HG02610 (cell line): Measurements from ENCODE around the gene PRDM11.
"Not testable (repeated sequence)": the region's sequence is repeated elsewhere in the genome, so short reads cannot be mapped to it uniquely, and the experiment has no call there.

ENCODE experiments used
- ATAC-seq: cut with Tn5 transposase; IDR thresholded peaks from one replicate; pipeline ENCODE4 v1.9.1; 2021; ENCODE audit warnings: mild to moderate bottlenecking, moderate library complexity; ENCODE audit not compliant: unreplicated experiment

PRDM11 gene

DNA sequence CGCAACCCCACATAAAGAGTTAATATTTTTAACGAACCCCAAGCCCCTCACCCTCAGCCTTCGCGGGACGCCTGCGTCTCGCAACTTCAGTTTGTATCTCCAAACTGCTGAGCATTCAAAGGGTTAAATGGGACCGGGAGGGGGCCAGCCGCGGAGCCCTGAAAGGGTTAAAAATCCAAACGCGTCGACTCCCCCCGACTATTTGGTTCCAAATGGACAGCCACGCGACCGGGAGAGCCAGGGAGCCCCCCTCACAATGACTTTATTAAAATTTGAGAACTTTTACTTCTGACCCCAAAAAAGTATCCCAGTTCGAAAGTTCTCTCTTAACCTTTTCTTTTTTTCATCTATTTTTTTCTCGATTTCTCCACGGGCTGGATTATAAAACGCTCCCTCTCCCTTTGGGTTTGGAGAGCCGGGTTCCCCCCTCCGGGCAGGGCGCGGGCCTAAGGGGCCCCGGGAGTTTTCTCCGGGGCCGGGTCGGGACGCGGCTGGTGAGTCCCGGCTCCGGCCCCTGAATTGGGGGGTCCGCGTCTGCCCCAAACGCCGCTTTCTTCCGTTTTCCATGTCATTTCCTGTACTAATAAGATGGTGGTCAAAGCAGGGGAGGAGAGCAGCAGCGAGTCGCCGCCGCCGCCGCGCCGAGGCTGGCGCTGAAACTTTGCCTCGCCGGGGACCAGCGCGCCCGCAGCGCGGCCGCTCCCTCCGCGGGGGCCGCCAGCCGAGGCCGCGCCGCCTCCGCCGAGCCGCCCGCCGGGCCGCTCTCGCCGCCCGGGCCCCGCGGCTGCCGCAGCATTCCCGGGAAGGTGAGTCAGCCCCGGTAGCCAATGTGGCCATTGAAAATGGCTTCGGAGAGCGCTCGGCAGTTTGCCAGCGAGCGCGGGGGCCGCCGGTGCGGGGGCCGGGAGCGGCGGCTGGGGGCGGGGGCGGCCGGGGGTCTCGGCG lies at the start of gene PRDM11:
Gene PRDM11 (plus strand): TSS at position 568 of the 945 bp plus-strand sequence. CDS start 35,128 bp downstream, outside the sequence.
- peak; percentile 20 for ATAC-seq

DNA sequence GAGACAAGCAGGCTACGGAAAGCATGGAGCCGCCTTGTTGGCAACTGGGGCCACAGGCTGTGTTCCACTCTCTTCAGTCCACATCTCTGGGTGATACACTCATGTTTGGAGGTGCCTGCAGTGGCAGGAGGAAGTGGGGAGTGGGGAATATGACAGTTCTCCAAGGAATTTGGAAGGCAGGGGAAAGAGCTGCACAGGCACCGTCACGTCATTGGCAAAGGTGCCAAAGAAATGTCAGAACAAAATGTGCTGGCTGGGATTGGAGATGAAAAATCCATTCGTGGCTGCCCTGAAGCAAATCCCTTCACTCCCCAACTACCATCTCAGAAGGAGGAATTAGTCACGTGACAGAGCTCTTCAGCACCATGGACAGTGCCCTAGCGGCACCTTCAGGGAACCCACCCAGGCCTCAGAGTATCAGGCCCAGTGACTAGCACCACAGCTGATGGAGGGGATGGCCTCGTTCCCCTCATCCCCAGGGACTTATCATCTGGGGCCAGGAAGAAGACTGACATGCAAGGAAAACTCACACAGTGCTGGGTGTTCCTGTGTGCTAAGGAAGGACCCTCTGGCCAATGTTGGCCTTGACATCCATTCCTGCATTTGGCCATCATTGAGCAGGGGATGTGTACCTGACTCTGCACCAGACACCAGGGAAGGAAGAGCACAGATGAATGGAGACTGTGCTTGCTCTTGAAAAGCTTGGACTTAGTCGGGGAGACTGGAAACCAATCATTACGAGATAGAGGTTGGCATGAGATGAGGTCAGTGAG lies 48.5 kb upstream of the PRDM11 start:
- ATAC-seq, result no peak

DNA sequence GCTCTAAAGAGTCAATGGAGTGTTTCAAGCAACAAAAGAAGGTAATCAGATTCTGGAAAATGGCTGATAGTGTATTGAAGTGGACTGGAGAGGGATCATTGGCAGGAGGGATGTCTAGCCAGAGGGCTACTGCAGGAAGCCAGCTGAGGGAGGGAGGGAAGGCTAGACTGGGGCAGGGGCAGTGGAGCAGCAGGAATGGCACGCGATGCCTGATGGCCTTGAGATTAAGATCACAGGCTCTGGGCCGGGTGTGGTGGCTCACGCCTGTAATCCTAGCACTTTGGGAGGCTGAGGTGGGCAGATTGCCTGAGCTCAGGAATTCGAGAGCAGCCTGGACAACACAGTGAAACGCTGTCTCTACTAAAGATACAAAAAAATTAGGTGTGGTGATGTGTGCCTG lies 47.5 kb upstream of the PRDM11 start:
- ATAC-seq, result no peak

DNA sequence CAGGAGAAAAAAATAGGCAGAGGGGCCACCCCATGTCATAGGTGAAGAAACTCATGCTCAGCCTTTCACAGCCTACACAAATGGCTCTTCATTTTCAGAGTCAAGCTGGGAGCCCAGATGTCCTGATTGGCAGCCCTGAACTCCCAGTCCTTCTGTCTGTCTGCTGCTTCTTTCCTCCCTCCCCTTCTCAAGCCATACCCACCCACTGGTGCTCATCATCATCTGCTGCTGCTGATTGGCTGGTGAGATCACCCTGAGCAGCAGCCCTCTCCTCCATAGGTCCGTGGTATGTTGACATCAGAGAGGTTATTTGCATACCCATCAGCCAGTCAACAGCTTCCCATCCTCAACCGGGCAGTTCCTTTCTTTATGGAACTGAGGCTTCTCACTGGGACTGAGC lies 46.1 kb upstream of the PRDM11 start:
- ATAC-seq, result no peak

DNA sequence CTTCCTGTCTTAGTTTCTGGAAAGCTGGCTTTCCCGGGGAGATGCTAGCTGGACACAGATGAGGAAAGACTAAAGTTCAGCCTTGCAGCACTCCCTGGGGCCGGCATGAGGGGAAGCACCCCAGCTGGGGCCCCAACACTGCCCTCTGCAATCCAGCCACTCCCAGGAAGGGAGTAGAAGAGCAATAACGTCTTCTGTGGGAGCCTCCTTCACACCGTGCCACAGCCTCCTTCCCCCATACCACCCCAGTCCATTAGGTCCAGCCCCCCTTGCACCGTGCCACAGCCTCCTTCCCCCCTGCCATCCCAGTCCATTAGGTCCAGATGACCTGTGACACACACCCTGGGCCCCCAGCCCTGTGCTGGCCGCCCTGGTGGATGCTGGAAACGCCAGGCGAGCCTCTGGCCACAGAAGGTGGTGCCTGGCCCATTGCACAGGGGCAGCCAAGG lies 44.1 kb upstream of the PRDM11 start:
- no peak for ATAC-seq

DNA sequence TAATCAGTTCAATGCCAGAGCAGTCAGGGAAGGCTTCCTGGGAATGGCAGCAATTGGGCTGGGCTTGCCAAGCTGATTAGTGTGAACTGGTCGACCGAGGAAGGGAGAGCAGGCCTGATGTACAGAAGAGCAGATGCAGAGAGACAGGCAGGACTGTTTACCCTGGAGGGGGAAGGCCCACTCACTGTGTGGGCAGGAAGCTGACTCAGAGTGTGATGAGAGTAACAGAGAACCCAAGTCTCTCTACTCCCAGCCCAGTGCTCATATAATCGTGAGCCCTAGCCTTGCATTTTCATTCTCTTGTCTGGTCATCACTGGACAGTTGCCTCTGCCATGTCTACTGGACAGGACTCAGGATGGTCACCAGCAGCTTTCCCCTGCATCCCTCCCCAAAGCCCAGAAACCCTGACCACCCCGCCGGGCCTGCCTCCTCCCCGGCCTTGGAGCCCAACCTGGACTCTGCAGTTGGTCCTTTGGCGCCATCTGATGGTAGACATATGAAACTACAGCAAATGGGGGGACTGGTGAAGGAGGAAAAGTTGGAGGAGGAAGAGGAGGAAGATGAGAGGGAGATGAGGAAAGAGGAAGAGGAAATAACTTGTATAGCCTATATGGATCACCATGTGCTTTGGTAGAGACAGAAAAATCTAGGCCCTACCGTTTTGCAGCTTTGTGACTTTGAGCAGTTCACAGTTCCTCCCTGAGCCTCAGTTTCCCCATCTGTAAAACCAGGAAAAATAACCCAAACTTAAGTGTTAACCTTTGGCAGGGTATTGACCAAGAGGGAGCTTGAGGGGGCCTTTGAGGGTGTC lies 43.4 kb upstream of the PRDM11 start:
- peak; percentile 85 for ATAC-seq

DNA sequence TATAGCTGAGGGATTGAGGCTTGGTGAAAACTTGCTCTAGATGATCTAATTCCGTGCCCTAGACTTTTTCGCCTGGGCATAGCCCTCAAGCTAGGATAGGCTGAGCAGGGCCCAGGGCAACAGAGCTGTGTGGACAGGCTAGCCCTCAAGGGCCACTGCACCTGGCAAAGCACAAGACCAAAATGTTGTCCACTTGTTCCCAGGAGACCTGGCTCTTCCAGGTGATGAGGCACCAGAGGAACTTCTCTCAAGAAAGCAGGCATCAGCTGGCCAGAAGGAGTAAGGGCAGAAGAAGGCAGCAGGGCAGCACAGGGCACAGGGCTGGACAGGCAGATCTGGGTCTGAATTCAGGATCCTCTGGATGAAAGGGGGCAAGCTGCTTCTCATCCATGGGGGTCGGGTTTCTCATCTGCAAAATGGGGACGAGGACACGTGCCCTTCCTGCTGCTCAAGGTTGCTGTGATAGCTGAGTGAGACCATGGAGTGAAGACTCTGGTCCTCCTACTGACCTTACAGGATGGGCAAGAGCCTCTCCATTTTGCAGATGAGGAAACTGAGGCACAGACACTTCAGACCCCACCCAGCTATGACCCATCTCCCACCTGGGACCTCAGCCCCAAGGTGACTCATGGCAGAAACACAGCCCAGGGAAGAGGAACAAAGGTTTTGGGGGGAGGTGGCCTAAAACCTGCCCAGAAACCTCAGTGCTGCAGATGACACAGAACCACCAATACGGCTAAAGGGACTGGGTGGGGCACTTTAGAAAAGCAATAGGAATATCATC lies 42.2 kb upstream of the PRDM11 start:
- no peak for ATAC-seq

DNA sequence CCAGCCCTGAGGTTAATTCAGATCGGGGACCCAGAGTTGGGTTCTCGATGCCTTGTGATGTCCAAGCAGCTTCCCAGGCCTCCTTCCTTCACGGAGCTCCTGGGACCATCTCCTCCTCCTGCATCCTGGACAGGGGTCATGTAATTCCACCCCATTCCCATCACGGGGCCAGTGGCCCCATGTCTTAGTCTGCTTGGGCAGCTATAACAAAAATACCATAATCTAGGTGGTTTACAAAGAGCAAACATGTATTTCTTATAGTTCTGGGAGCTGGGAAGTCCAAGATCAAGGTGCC lies 41.7 kb upstream of the PRDM11 start:
- ATAC-seq, result no peak

DNA sequence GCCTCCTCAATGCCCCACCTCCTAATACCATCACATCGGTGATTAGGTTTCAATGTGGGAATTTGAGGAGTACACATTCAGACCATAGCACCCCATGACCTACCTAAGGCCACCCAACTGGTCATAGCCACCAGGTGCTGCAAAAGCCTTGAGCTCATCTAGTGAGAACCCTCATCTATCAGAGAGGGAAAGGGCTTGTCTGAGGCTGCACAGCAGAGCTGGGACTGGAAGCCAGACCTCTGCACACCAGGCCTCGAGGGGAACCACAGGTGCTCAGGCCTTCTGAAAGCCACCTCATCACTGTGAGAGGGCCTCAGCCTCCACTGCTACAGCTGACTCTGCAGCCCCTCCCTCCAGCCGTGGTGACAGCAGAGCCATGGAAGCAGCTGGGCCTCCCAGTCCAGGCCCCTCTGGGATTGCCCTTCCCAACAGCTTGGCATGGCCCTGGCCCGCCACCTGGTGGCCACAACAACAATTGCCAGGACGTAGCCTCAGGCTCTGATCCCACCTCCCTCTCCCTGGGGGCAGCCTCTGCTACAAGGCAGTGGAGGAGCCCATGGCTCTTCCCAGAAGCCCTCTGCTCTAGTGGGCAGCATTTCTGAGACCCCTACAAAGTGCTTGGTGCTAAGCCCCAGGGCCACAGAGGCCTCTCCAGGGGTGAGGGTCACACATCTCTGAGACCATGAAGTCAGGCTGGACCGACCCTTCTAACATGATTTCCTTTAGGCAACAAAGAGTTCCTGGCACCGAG lies 41.0 kb upstream of the PRDM11 start:
- ATAC-seq, result peak; percentile 56

DNA sequence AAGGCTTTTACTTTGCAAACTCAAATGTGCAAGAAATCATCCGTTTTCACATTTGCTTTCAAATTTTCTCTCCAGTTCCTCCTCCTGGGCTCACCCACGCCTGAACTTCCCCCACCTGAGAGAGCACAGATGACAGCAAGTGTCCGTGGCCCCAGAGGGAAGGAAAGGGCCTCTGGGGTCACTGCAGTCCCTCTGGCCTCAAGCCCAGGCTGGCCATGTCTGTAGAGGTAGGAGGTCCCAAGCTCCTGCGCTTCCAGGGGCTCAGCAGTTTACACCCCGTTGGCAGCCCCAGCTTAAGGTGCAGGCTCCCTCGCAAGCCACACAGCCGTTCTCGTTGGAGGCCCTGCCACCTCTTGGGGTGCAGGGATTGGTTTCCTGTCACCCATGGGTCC lies 40.5 kb upstream of the PRDM11 start:
- no peak for ATAC-seq

DNA sequence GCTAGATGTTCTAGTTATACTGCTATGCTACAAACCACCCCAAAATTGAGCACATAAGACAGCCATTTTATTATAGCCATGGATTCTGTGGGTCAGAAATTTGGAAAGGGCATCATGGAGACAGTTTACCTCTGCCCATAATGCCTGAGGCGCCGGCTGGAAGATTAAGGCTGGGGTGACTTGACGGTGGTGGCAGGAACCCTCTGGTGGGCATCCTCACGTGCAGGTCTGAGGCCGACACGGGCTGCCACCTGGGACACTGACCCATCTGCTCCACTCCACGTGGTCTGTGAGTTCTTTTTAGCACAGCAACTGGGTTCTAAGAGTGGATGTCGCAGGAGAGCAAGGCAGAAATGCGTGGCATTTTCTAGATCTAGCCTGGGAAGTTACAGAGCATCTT lies 40.0 kb upstream of the PRDM11 start:
- no peak for ATAC-seq

DNA sequence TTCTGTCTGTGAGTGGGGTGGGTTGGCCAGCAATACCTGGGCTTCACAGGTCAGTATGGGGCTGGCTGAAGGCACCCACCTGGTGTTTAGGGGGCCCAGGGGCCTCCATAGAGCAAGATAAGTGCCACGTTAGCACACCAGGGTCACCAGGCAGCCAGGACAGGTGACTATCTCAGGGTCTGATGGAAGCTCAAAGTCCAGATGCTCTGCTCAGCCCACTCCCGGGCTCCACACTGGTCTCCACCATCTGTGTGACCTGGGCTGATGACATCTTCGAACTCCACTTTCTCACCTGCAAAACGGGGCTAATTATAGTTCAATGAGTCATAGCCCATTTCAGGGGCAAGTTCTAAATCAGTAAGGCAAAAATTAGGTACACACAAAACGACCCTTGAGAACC lies 39.4 kb upstream of the PRDM11 start:
- no peak for ATAC-seq

DNA sequence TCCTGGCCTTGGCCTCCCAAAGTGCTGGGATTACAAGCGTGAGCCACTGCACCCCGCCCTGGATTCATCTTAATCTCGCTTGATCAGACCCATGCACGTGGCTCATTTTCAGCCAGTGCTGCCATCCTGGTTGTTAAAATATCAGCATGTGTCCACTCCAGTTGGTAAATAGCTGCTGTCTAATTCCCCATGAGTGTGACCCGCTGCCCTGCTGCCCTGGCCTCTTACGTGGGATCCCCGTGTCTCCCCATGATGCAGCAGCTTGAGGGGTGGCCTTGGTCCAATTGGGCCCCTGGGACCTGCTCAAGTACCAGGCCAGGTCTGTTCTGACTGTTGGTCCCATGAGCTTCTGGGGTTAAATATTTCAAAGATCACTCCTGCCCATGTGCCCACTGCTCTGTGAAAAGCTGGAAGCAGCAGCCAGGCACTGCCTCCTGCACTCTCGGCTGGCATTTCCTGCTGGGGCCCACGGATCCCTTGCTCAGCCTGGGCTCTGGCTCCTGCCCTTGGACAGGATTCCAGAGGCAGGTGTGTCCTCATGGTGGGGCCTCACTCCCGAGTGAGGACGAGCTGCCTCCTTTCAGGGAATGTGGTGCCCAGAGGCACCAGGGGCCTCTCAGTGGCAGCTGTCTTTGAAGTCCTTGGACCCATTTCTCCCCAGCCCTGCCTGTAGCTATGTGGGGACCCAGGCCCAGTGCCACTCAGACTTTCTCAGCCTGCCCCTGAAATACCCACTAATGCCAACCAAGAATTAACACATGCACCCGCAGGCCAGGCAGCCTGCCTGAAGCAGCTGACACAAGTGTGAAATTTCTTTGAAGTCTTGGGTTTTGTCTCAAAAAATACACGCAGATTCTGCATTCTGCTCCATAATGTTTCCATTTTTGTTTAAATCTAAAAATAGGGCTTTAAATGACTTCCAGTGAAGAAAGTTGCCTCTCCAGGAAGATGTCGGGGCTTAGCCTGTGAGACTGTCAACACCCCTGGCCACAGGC lies 38.1 kb upstream of the PRDM11 start:
- ATAC-seq, result no peak

DNA sequence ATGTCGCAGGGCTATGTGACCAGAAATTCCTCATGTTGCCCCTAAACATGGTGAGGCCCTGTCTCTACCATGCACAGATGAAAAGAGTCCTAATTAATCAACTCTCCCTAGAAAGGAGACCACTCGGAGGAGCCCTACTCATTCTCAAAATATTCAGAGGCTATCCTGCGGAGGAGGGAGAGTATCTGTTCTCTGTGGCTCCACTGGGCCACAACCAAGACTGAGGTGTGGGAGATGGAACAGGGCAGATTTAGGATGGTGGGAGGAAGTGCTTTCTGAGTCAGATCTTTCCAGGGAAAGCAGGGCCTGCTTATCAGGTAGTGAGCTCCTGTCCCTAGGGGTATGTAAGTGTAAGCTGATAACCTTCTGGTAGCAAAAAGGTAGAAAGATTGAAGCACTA lies 37.0 kb upstream of the PRDM11 start:
- no peak for ATAC-seq

DNA sequence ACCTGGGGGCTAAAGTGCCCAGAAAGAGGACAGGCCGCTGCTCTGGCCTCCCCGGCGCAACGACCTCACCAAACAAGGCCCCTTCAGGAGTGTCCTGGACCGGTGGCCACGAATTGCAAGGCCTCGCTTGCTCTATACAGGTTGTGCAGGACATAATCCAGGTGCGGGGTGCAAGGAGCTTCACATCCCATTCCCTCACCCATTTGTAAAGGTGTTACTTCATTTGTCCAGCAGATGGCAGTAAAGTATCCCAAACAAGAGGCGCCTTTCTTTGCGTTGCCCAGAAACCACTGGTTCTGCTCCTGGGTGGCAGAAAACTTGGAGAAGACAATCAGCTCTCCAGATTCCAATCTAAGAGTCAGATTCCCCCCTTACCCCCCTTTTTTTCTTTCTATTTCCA lies 35.9 kb upstream of the PRDM11 start:
- no peak for ATAC-seq

DNA sequence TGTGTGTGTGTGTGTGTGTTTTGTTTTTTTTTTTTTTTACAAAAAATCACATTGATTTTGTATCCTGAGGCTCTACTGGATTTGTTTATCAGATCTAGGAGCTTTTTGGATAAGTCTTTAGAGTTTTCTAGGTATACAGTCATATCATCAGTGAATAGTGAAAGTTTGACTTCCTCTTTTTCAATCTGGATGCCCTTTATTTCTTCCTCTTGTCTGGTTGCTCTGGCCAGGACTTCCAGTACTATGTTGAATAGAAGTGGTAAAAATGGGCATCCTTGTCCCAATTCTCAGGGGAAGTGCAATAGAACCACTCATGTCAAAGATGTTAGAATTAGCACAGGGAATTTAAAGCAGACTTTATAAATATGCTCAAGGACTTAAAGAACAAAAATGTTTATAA lies 32.6 kb upstream of the PRDM11 start:
- ATAC-seq, result no peak

DNA sequence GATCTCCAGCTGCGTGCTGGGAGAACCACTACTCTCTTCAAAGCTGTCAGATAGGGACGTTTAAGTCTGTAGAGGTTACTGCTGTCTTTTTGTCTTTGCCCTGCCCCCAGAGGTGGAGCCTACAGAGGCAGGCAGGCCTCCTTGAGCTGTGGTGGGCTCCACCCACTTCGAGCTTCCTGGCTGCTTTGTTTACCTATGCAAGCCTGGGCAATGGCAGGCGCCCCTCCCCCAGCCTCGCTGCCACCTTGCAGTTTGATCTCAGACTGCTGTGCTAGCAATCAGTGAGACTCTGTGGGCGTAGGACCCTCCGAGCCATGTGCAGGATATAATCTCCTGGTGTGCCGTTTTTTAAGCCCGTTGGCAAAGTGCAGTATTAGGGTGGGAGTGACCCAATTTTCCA lies 18.6 kb upstream of the PRDM11 start:
- ATAC-seq, result not testable (repeated sequence)

DNA sequence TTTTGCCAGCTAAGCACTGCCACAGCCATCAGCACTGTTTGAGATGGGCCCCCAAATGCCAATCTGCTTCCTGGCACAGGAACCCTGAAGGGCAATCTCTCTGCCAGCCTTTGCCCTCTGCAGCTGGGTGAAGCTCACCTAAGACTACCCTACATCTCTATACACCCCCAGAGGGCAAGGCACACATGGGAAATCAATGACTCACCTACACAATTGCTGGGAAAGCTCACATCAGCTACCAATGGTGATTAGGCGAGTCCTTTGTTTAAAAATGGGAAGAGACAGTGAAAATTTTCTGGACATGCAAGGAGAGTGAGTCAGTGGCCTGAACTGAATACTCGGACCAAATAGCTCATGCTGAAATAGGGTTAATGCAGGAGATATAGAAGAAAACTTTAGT lies 12.6 kb upstream of the PRDM11 start:
- ATAC-seq, result no peak

DNA sequence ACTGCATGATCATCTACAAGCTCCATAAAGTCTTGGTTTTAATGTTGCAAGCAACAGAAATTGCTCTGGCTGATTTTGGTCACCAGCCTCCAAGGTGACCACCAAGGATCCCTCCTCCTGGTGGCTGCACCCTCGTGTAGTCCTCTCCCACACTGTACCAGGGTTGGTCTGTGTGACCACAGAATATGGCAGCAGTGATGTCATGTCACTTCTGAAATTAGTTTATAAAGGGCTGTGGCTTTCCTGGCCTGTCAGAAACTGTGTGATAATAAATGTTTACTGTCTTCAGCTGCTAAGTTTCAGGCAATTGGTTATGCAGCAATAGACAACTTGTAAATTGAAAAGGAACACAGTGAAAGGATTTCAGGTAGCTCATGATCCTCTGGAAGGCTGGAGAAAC lies 5.3 kb upstream of the PRDM11 start:
- ATAC-seq, result no peak
